HG02588 (cell line): Measurements from ENCODE around the gene CCNF.
A peak's percentile ranks its signal among the peaks of the same experiment; 100 is the strongest.
"Not testable (repeated sequence)": the region's sequence is repeated elsewhere in the genome, so short reads cannot be mapped to it uniquely, and the experiment has no call there.

ENCODE experiments used
- ATAC-seq: cut with Tn5 transposase; IDR thresholded peaks from one replicate; pipeline ENCODE4 v1.9.1; 2021; ENCODE audit warnings: mild to moderate bottlenecking, moderate library complexity; ENCODE audit not compliant: unreplicated experiment

CCNF gene

GRCh38 chr16:2428051-2428783 is 1.0 kb upstream of the CCNF start:
- no peak for ATAC-seq

GRCh38 chr16:2428784-2429033 is 538 bp upstream of the CCNF start:
- peak; percentile 18 for ATAC-seq

- ATAC-seq = peak; percentile 10
Measured at GRCh38 chr16:2429771-2430663, 770 bp downstream of the CCNF start.

GRCh38 chr16:2432286-2432685 is 3.0 kb downstream of the CCNF start:
- no peak for ATAC-seq

GRCh38 chr16:2432801-2433505 is 3.7 kb downstream of the CCNF start:
- no peak for ATAC-seq

GRCh38 chr16:2435236-2435635 is 6.0 kb downstream of the CCNF start:
- ATAC-seq = not testable (repeated sequence)

- ATAC-seq = no peak
Measured at GRCh38 chr16:2436110-2436509, 6.9 kb downstream of the CCNF start.

GRCh38 chr16:2437032-2437790 is 8.0 kb downstream of the CCNF start:
- ATAC-seq = no peak

GRCh38 chr16:2438121-2438520 is 8.9 kb downstream of the CCNF start:
- ATAC-seq = no peak

GRCh38 chr16:2439598-2439997 is 10.4 kb downstream of the CCNF start:
- no peak for ATAC-seq

- not testable (repeated sequence) for ATAC-seq
Measured at GRCh38 chr16:2441143-2441804, 12.0 kb downstream of the CCNF start.

- no peak for ATAC-seq
Measured at GRCh38 chr16:2443555-2443954, 14.3 kb downstream of the CCNF start.

- no peak for ATAC-seq
Measured at GRCh38 chr16:2447920-2448583, 18.8 kb downstream of the CCNF start.

GRCh38 chr16:2449118-2449517 is 19.9 kb downstream of the CCNF start:
- no peak for ATAC-seq

- no peak for ATAC-seq
Measured at GRCh38 chr16:2450535-2450934, 21.3 kb downstream of the CCNF start.

GRCh38 chr16:2450975-2451381 is 21.7 kb downstream of the CCNF start:
- ATAC-seq = no peak

- ATAC-seq = no peak
Measured at GRCh38 chr16:2451851-2452320, 22.6 kb downstream of the CCNF start.

- no peak for ATAC-seq
Measured at GRCh38 chr16:2452650-2453049, 23.4 kb downstream of the CCNF start.

GRCh38 chr16:2455081-2455845 is 26.0 kb downstream of the CCNF start:
- ATAC-seq = no peak
